Measurements from ENCODE around the gene COL5A1.

The COL5A1 gene

GRCh38 chr9:134748591-134748990, 107.0 kb downstream of the COL5A1 start:
- in situ Hi-C loops (cut with HindIII; ENCODE audit: low pct_unique_long_range_greater_than_20kb, low sequenced_read_pairs): no loop called here
- TF ChIP-seq JUND (IDR thresholded peaks at IDR 0.05; ENCODE audit: low read depth): no peak
- DNase-seq (ENCODE audit: low read depth in 1 of 2, low spot score in 1 of 2): no peak

DNA sequence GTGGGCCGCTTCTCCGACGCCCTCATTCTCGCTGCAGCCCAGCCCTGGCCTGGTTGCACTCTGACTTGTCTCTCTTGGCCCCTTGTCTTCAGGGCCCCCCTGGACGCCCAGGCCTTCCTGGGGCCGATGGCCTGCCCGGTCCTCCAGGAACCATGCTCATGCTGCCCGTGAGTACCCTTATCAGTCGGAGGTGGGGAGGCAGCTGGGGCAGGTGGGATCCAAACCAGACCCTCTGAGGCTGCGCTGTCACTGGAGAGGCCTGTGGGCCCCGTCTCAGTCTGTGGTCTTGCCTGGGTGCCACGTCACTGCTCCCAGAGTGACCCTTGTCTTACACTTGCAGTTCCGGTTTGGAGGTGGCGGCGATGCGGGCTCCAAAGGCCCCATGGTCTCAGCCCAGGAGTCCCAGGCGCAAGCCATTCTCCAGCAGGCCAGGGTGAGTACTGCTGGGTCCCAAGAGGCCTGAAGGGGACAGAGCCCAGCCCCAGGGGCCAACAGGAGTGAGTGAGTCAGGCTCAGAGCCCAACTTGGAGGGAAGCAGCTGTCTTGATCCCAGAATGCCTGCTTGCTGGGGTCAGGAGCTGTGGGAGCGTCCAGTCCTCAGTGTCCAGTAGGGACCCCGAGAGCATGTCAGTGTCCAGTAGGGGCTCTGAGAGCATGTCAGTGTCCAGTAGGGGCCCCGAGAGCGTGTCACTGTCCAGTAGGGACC, 109.0 kb downstream of the COL5A1 start:
- in situ Hi-C loops (cut with HindIII; ENCODE audit: low pct_unique_long_range_greater_than_20kb, low sequenced_read_pairs): no loop called here
- TF ChIP-seq JUND (IDR thresholded peaks at IDR 0.05; ENCODE audit: low read depth): no peak
- no peak for DNase-seq (ENCODE audit: low read depth in 1 of 2, low spot score in 1 of 2)

DNA sequence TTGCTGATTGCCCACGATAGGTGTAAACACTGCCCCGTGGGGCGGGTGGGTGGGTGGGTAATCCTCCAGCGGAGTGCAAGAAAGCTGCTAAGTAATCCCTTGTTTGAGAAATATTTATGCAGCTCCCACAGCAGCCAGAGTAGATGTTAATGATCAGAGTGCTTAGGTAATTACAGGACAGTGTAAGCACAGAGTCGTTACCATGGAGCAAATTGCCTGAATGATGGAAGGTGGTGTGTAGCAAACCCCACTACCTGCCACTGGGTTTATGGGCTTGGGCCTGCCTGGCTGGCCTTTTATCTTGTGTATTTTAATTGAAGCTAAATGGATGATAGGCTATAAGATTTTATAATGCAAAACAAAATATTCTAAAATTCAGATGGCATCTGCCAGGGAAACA, 110.0 kb downstream of the COL5A1 start:
- in situ Hi-C loops (cut with HindIII; ENCODE audit: low pct_unique_long_range_greater_than_20kb, low sequenced_read_pairs): no loop called here
- no peak for TF ChIP-seq JUND (IDR thresholded peaks at IDR 0.05; ENCODE audit: low read depth)
- DNase-seq (ENCODE audit: low read depth in 1 of 2, low spot score in 1 of 2): no peak

DNA sequence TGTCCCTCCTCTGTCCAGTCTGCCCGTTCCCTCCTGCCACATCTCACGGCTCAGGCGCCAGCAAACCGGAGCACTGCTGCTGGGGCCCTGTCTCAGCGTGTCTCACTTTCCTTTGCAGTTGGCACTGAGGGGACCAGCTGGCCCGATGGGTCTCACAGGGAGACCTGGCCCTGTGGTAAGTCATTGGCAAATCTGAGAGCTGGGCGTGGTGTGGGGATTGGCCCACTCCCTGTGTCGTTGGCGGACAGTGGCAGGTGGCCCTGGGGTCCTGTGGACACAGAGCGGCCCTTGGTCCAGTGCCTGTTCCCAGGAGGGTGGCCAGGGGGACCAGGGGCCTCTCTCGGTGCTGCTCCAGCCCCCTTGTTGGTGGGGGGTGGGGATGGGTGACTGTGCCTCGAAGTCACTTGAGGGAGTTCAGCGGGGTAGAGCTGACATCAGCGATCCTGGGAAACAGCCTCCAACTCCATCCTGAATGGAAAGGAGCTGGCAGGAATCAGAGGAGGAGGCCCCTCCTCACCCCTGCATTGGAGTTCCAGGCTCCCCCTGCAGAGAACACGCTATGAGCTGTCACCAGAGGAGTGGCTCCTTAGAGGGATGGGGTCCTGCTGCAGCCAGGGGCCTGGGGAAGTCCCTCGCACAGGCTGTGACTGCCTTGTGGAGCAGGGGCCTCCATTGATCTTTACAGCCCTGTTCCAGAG, 111.0 kb downstream of the COL5A1 start:
- TF ChIP-seq JUND (IDR thresholded peaks at IDR 0.05; ENCODE audit: low read depth): no peak
- in situ Hi-C loops (cut with HindIII; ENCODE audit: low pct_unique_long_range_greater_than_20kb, low sequenced_read_pairs): no loop called here
- no peak for DNase-seq (ENCODE audit: low read depth in 1 of 2, low spot score in 1 of 2)

- in situ Hi-C loops (cut with HindIII; ENCODE audit: low pct_unique_long_range_greater_than_20kb, low sequenced_read_pairs): no loop called here
- no peak for TF ChIP-seq JUND (IDR thresholded peaks at IDR 0.05; ENCODE audit: low read depth)
These were observed 111.6 kb downstream of the COL5A1 start for GRCh38 chr9:134753191-134753590.

DNA sequence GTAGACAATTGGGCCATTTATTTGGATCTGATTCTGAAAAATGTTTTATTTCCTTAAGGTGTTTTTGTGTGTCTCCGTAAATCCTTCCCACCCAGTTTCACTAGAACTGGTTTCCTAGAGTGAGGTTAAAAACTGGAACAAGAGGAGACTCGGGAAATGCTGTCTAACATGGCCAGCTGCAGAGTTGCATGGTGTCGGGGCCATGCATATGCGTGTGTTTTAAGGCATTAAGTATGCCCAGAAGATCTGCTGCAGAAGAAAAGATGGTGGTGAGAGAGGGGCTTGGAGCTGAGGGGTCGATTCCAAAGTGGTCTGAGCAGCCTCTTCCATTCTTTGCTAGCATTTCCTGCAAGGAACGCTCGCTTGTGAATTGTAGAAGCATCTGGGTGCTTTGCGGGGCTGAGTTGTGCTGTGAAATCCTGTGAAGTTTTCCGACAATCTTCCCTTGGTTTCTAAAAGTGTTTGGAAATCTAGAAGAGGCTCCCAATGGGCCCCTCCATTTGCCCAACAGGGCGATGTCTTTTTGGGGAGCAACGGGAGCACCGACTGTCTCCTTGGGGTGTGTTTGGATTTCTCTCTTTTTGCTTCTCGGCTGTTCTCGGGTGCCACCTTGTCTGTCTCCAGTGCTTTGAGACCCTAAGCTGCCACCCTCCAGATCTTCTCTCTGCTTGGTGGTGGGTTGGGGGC, 113.8 kb downstream of the COL5A1 start:
- no peak for DNase-seq (ENCODE audit: low read depth in 1 of 2, low spot score in 1 of 2)
- no peak for TF ChIP-seq JUND (IDR thresholded peaks at IDR 0.05; ENCODE audit: low read depth)
- in situ Hi-C loops (cut with HindIII; ENCODE audit: low pct_unique_long_range_greater_than_20kb, low sequenced_read_pairs): no loop called here

More at GRCh38 chr9:134753191-134753590, 111.6 kb downstream of the COL5A1 start:
- no peak for DNase-seq (ENCODE audit: low read depth in 1 of 2, low spot score in 1 of 2)

DNA sequence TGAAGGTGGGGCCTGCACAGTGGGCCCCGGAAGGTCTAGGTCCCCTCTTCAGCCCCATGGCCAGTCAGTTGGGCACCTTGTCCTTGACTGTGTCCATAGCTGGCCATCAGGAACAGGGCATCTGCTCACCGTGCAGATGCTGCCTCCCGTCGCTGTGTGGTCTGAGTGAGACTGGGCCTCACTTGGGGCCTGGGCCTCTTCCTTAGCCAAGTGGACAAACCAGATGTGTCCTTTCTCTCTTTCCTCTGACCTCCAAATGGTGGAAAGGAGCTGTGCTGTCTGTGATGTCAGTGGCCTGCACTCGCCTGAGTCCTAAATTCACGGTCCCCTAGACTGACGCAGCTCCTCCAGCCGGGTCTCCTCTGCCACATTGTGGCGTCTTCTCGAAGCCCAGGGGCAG, 114.5 kb downstream of the COL5A1 start:
- in situ Hi-C loops (cut with HindIII; ENCODE audit: low pct_unique_long_range_greater_than_20kb, low sequenced_read_pairs): no loop called here
- DNase-seq (ENCODE audit: low read depth in 1 of 2, low spot score in 1 of 2): no peak
- TF ChIP-seq JUND (IDR thresholded peaks at IDR 0.05; ENCODE audit: low read depth): no peak

DNA sequence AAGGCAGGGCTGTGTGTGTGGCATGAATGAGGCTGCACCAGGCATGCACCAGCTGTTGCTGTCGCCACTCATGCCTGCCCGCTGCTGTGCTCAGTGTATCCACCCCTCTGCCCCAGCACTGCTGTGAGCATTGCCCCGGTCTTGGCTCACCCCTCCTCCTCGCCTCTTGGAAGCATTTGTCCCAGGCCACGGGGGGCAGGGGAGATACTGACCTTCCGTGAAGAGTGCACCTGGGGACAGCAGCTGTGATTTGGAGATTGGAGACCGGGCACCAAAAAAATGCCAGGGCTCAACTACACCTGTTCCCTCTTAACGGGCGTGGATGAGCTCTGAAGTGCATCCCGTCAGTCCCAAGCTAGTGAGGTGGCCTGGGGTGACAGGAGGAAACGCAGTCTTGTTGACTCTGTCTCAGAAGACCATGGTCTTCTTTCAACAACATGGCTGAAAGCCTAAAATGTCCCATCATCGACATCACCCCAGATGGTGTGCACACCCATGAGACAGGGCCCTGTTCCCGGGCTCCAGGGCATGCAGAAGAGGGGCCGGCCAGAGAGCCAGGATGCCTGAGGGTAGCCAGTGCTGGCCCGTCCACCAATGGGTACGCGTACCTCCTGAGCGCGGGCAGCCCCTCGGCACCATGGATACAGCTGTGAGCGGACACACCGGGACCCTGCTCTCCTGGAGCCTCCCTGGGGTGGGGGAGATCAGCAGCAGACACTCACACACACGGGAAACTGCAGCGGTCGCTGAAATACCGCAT, 115.8 kb downstream of the COL5A1 start:
- no peak for DNase-seq (ENCODE audit: low read depth in 1 of 2, low spot score in 1 of 2)
- no peak for TF ChIP-seq JUND (IDR thresholded peaks at IDR 0.05; ENCODE audit: low read depth)
- in situ Hi-C loops (cut with HindIII; ENCODE audit: low pct_unique_long_range_greater_than_20kb, low sequenced_read_pairs): no loop called here

GRCh38 chr9:134758949-134759607, 117.5 kb downstream of the COL5A1 start:
- TF ChIP-seq JUND (IDR thresholded peaks at IDR 0.05; ENCODE audit: low read depth): no peak
- in situ Hi-C loops (cut with HindIII; ENCODE audit: low pct_unique_long_range_greater_than_20kb, low sequenced_read_pairs): no loop called here
- no peak for DNase-seq (ENCODE audit: low read depth in 1 of 2, low spot score in 1 of 2)

GRCh38 chr9:134759913-134760312, 118.3 kb downstream of the COL5A1 start:
- in situ Hi-C loops (cut with HindIII; ENCODE audit: low pct_unique_long_range_greater_than_20kb, low sequenced_read_pairs): no loop called here
- TF ChIP-seq JUND (IDR thresholded peaks at IDR 0.05; ENCODE audit: low read depth): no peak
- DNase-seq (ENCODE audit: low read depth in 1 of 2, low spot score in 1 of 2): no peak

- in situ Hi-C loops (cut with HindIII; ENCODE audit: low pct_unique_long_range_greater_than_20kb, low sequenced_read_pairs): no loop called here
- no peak for DNase-seq (ENCODE audit: low read depth in 1 of 2, low spot score in 1 of 2)
- no peak for TF ChIP-seq JUND (IDR thresholded peaks at IDR 0.05; ENCODE audit: low read depth)
These were observed 119.3 kb downstream of the COL5A1 start for GRCh38 chr9:134760750-134761420.

Measured in T47D (cell line).